GM18517 (cell line): Measurements from ENCODE around the gene PEX16.
"Not testable (repeated sequence)": the region's sequence is repeated elsewhere in the genome, so short reads cannot be mapped to it uniquely, and the experiment has no call there.

ENCODE experiments used
- ATAC-seq: cut with Tn5 transposase; IDR thresholded peaks from one replicate; pipeline ENCODE4 v1.9.1; 2021; ENCODE audit warnings: mild to moderate bottlenecking, moderate library complexity; ENCODE audit not compliant: unreplicated experiment

The PEX16 gene

DNA sequence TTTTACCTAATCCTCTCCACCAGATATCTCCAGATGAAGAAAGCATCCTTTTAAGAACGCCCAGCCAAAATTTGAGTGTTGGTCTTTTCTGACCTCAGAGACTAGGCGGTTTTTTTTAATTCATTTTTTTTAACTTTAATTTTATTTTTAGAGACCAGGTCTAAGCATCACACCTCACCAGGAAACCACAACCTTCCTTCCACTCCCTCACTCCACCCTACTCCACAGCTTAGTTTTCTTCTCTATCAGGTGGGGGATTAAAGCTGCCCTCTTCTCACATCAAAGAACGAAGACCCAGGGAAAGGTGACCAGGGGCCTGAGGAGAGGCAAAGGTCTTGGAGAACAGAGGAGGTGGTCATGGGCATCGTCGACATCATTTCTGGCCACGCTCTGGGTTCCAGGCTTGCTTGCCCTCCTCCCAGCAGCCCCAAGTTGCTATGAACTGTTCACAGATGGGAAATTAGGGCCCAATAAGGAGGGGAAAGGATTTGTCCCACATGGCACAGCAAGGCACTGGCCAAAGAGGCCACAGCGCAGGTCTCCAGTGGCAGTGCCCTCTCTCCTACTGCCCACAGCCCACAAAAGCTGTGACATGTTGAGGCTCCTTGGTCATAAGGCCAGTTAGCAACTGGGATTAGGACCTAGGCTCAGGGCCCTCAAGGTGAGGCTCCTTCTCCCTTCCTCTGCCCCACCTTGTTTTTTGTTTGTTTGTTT lies 1.4 kb upstream of the PEX16 start:
- ATAC-seq, result no peak

DNA sequence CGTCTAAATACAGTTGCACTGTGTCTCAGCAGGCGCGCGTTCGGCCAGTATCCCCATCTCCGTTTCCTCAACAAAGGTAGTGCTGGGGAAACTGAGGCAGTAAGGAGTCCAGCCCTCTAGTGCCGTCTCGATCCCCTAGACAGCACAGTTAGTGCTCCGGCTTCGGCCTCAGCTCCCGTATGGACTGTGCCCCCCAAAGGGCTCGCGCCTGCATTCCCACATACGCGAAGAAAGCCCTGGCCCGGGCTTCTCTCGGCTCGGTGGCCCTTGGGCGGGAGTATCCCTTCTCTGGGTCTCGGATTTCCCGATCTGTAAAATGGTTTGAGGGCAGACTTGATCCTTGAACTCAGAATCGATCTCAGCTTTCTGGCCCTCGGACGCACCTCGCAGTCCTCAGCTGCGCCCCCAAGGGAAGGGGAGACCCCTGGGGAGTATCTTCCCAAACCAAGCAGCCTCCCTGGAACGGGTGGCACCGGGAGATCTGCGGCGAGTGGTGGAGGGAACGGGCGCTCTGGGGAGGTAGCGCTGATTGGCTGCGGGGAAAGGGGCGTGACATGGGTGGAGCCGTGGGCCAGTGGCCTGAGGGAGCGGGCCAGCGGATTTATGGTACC lies 759 bp upstream of the PEX16 start:
- ATAC-seq, result peak; percentile 30

DNA sequence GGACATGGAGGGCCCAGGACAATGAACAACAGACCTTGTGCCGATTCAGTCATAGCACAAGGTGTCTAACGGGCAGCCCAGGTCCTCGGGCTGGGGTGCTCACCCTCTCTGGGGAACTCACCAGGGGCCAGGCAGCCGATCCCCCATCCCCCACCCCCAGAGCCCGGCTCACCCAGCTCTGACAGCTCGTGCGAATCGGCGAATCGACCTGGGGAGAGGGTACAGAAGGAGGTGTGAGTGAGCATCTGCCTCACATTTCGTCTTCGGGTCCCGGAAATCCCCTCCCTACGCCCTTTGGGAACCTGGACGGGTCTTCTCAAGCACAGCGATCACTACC lies 423 bp downstream of the PEX16 start:
- ATAC-seq, result no peak

DNA sequence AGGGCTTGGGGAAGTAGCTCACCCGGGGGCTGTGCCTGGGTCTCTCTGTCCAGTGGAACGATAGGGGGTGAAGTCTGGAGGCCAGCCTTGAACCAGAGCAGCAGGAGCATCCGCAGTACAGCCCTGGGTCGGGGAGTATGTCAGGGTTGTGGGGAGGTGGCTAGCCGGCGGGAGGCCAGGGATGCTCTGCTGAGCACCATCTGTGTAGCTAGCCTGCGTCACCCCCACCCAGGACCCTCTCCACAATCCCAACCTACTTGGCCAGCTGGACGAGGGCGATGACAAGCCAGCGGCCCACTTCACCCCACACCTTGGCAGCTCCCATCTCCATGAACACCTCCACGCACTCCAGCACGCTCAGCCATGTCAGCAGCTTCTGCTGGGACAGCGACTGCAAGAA lies 2.2 kb downstream of the PEX16 start:
- no peak for ATAC-seq

DNA sequence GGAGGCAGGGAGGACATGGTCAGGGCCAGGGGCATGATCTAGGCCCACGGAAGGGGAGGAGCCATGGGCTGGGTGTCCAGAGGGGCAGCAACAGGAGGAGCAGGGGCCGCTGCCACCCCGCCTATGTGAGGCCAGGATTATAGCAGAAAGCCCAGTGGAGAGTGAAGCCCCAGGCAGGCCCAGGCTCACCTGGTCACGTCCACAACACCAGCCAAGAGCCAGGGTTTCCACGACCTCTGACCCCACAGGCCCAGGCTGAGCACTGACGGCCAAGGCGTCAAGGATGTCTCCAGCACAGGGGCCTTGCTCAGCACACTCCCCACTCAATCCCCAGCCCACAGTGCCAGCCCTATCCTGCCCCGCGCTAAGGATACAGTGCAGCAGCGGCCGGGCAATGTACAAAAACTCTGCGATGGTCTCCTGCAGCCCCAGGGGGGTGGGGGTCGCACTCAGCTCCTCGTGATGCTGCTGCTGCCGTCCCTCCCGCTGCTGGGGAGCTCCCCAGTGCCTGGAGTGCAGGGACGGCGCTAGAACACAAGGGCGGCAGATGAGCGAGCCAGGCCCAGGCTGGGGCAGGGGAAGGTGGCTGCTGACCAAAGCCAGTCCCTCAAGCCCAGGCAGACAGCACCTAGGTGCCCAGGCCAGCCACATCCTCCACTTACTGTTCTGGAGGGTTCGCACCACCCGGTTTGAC lies 3.6 kb downstream of the PEX16 start:
- ATAC-seq, result no peak

DNA sequence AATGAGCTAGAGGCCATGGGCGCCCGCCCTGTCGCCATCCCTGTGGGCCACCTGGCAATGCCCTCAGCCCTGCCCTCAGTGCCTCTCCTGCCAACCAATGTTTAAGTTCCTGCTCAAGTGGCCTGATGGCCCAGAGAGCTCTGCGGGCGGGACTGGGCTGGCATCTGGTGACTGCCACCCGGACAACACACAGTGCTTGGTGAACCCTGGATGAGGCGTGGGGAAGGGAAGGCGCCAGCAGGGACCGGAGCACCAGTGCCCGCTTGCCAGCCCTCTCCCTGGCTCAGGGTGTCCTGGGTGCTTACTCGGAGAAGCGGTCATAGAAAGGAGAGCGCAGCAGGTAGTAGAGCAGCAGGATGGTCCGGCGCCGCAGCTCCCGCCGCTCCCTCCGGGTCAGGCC lies 4.2 kb downstream of the PEX16 start:
- ATAC-seq, result no peak

DNA sequence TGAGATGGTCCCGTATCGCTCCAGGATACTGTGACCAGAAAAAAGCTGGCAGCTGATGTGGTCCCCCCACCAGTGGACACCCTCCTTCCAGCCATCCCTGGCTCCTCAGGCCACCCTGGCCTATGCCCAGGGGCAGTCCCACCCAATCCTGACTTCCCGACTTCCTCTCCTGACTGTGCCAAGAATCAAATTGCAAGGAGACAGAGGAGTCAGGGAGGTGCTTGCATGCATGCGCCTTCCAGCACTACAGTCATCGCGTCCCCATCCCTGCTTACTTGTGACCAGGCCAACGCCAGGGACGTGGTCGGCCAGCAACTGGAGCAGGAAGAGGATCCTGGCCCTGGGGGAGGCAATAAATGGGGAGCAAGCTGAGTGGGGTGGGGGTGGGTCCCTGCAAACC lies 7.1 kb downstream of the PEX16 start:
- ATAC-seq, result no peak

DNA sequence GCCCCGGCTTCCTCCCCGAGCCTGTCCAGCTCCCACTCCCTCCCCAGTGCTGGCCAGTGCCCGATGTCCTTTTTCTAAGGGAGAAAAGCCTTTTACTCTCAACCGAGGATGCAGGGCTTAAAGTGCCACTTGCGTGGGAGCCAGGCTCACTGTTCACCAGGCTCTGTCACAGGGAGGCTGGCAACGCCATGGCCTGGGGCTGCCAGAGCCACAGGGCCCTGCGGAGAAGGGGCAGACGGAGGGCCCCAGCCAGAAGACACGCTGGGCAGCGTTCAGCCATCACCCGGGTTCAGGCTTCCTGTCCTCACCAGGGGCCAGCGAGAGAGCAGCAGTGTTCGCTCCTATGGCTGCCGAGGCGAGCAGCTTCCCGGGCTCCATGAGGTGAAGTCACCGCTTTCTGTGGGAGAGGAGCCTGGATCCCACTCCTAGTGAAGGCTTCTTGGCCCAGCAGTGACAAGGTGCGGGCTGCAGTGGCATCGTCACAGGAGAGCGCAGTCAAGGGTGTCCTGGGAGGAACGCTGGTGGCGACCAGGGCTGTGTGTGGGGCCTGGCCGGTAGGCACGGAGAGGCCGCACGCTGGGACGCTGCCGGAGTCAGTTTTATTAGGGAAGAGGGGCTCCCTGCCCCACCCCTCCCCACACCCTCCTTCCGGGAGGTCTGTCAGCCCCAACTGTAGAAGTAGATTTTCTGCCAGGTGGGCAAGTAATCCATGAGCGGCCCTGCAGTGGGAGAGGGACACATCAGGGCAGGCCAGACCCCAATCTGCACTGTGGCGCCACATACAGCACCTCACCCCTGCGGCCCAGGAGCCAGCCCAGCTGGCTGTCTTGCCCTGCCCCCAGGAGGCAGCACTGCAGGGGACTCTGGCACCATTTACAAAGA lies 7.8 kb downstream of the PEX16 start:
- no peak for ATAC-seq

DNA sequence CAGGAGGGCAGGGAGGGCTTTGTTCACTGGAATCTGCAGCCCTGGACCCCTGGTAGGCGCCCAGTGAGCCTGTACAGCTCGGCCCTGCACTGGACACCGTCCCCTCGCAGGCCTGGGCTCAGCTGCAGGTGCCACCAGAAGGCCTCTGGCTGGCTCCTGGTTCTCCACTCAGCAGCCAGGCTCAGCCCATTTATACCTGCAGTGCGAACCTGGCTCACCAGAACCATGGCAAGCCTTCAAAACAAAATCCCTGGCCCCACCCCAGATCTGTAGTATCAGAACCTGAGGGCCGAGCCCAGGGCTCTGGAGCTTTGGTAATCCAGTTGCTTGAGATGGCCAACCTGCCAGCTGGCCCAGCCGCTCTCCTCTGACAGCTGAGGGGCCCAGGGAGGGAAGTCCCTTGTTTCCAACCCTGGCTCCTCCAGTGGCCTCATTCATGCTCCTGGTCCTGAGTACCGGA lies 9.7 kb downstream of the PEX16 start:
- no peak for ATAC-seq

DNA sequence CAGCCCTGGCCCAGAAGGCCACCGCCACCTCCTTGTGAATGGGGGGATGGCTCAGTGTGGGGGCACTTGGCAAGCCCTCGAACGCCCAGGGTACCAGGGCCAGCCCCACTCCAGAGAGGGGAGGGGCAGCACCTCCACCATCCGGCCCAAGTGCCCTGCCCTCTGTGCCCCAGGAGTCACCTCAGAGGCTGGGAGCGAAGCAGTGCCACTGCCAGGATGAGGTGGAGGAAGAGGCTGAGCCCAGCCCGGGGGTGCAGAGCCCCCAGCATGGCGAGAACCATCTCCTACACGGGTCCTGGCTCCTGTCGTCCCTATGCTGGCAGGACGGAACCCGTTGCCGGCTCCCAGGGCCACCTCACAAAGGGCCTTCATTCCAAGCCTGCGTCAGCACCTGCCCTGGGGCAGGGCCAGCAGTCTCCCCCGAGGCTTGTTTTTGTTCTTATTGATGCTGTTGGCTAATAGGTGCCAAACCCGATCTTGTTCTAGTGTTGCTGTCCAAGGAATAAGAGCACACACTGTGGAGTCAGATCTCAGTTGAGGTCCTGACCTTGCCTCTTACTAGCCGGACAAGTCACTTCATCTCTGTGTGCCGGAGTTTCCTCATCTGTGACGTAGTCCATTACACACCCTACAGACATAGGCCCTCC lies 10.6 kb downstream of the PEX16 start, which contains the start of gene FREY1:
Gene FREY1 (minus strand): TSS at position 307 of the 647 bp plus-strand sequence. CDS start 26 bp downstream, at position 281.
- ATAC-seq, result no peak

DNA sequence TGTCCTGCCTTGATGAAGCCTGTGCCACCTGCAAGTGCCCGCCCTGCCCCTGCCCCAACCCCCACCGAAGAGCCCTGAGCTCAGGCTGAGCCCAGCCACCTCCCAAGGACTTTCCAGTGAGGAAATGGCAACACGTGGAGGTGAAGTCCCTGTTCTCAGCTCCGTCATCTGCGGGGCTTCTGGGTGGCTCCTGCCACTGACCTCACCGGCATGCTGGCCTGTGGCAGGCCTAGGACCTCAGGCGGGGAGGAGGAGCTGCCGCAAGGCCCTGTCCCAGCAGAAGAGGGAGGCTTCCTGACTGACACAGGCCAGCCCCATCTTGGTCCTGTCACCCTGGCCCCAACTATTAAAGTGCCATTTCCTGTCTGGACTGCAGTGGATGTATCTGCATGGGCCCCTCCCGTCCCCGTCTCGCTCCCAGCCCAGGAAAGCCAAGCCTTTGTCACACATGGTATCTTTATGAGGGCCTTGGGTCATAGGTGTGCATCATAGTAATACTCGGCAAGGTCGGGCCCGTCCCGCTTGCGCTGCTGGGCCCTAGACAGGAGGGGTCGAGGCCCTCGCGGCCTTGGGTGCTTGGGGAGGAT lies 11.5 kb downstream of the PEX16 start:
- ATAC-seq, result no peak

DNA sequence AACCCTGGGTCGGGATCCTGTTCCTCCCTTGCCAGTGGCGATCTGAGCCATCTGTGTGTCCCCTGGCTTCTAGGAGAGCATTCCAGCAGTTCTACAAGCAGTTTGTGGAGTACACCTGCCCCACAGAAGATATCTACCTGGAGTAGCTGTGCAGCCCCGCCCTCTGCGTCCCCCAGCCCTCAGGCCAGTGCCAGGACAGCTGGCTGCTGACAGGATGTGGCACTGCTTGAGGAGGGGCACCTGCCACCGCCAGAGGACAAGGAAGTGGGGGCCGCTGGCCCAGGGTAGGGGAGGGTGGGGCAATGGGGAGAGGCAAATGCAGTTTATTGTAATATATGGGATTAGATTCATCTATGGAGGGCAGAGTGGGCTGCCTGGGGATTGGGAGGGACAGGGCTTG lies 12.1 kb downstream of the PEX16 start:
- not testable (repeated sequence) for ATAC-seq

DNA sequence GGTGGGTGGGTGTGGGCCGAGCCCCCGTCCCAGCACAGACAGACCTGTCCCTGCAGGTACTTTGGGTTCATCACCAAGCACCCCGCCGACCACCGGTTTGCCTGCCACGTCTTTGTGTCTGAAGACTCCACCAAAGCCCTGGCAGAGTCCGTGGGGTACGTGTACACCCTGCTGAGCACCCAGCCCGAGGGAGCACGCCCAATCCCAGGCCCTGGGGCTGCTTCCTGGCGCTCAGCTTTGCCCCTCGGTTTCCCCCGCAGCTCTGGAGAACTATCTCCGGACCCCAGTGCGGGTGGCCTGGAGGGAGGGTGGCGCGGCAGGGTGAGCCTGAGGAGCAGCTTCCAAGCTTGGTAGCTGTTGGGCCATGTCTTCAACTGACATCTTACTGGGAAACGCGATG lies 12.6 kb downstream of the PEX16 start:
- no peak for ATAC-seq

DNA sequence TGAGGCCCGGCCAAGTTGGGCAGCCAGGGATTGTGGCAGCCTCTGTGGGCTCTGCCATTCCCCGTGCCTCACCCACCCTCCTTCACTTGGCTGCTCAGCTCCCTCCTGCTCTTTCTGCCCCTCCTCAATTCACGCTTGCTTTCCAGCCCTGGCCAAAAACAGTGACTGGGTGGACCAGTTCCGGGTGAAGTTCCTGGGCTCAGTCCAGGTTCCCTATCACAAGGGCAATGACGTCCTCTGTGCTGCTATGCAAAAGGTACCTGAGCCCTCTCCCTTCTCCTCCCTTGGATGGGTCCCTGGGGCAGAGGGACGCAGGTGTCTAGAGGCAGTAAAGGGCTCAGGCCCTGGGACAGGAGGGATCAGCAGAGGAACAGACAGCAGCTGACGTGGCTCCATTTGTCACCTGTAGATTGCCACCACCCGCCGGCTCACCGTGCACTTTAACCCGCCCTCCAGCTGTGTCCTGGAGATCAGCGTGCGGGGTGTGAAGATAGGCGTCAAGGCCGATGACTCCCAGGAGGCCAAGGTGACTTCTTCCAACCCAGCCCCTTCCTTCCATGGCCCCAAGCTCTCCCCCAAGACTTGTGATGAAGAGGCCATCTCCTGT lies 13.3 kb downstream of the PEX16 start:
- no peak for ATAC-seq

DNA sequence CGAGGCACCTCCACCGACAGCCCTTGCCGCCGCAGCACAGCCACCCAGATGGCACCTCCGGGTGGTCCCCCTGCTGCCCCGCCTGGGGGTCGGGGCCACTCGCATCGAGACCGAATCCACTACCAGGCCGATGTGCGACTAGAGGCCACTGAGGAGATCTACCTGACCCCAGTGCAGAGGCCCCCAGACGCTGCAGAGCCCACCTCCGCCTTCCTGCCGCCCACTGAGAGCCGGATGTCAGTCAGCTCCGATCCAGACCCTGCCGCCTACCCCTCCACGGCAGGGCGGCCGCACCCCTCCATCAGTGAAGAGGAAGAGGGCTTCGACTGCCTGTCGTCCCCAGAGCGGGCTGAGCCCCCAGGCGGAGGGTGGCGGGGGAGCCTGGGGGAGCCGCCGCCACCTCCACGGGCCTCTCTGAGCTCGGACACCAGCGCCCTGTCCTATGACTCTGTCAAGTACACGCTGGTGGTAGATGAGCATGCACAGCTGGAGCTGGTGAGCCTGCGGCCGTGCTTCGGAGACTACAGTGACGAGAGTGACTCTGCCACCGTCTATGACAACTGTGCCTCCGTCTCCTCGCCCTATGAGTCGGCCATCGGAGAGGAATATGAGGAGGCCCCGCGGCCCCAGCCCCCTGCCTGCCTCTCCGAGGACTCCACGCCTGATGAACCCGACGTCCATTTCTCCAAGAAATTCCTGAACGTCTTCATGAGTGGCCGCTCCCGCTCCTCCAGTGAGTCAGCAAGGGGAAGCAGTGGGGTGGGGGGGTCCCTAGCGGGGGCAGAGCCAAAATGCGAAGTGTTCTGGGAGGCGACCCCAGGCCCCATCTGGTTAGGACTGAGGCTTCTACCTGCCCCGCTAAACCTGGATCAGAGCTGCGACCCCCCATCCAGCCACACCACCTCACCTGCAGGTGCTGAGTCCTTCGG lies 15.0 kb downstream of the PEX16 start:
- no peak for ATAC-seq

DNA sequence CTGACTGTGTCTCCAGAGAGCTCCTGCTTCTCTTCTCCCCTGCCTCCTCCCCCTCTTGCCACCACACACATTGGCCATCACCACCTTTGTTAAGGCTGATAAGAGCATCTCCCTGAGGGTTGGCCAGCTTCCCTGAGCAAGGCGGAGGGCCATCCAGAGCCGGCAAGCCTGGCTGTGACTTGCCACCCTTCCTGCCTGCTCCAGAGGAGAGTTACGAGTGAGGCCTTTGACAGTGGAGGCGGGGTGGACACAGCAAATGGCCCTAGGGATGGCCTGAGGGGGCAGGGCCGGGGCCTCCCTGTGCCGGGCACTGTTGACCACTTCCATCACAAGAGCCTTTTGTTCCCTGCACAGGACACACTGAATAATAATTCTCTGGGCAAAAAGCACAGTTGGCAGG lies 16.1 kb downstream of the PEX16 start:
- no peak for ATAC-seq

DNA sequence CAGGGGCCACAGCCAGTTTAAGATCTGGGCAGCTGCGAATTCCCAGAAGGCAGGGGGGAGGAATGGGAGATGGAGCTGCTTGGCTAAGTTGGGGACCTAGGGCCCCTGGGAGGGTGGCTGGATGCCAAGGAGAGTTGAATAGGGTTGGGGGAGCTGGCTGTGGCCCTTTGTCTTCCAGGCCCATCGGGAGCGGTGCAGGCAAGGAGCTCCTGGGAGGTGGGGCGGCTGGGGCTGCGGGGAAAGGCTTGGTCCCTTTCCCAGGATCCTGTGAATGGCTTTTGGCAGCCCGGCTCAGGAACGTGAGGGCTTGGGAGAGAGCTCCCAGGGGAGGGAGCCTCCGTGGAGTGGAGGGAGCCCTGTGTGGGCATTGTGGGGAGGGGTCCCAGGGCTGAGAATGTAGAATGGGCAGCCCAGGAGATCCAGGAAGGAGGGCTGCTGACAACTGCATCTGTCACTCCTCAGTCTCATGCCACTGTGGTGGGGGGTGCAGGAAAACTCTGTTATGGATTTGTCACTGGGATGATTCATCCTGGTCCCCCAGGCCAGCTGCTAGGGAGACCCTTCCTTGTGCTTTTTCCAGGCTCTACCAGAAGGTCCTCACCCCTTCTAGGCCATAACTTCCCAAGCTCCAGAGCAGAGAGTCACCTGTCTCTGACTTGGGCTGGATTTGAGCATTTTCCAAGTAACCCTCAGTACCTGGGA lies 16.6 kb downstream of the PEX16 start:
- no peak for ATAC-seq

DNA sequence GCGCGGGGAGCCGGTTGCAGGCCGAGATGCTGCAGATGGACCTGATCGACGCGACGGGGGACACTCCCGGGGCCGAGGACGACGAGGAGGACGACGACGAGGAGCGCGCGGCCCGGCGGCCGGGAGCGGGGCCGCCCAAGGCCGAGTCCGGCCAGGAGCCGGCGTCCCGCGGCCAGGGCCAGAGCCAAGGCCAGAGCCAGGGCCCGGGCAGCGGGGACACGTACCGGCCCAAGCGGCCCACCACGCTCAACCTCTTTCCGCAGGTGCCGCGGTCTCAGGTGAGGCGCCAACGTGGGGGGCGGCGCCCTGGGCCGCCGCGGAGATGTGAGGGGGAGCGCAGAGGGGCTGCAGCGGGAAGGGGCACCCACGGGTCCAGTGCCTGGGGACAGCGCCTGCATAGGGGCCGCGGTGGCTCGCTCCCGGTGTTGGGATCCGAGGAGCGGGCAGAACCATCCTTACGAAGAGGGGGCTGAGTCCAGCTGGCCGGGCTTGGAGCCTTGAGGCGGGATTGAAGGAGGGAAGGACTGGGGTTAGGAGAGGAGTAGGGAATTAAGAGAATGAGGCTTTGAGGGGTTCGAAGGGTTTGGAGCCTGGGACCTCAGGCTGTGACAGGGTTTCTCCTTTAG lies 17.4 kb downstream of the PEX16 start:
- ATAC-seq, result not testable (repeated sequence)
